HuH-7.5 (cell line): ENCODE data around the gene LTN1.

ENCODE experiments used
- DNase-seq: peaks from one replicate; pipeline ENCODE4 v3.0.0; 2011; ENCODE audit warnings: low spot score

The LTN1 gene

DNA sequence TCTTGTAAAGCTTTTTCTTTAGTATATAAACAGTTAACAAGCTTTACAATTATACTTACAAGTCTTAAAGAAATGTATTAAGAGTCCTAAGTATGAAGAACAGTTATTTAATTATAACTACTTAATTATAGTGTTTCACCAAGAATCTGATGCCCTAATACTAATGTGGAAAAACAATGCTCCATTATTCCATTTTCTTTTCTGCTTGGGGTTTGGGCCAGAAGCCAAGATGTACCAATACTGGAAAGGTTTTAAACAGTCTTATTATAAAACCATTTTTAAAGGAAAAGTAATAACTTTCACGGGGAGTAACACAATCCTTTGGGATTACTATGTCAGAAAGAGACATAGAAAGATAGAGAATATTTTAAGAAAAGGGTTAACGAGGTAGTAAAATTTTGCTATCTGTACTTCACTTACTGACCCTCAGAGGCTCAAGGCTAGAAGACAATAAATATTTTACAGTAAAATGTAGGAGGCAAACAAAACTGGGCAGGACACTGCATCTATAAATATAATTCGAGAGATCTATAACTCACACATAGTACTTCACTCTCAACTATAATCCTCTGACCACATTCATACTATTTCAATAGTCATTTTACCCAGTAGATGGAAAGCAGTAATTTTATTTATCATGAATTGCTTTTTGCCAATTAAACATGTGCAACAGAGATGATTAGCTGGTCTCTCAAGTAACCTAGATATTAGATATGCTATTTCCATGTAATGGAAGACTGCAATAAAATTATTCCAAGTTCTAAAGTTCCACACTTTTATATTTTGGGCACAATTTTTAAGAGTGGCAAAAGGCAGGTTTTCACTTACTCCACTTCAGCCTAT lies 63.9 kb downstream of the LTN1 start:
- no peak for DNase-seq

GRCh38 chr21:28927130-28927529 lies 65.5 kb downstream of the LTN1 start:
- no peak for DNase-seq

DNA sequence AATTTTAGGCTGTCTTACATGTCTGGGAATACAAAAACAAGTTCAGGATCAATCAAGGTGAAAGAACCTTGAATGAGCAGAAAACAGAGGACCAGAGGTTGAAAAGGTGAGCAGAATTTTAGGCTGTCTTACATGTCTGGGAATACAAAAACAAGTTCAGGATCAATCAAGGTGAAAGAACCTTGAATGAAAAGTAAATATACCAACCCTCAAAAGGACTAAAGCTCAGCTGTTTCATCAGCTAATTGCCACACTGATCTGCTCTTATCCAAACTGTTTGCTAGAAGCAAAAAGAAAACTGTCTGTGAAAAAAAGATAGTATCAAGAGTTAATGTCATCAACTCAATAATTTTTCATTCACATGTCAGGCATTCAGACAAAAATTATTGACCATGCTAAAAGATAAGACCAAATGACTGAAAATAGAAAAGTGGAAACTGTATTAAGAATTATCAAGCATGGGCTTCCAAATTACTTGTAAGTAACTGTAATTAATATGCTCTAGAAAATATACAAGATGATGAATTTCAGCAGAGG lies 69.2 kb downstream of the LTN1 start:
- DNase-seq = no peak

GRCh38 chr21:28922368-28922767 lies 70.3 kb downstream of the LTN1 start:
- DNase-seq = no peak

GRCh38 chr21:28916150-28916893 lies 76.4 kb downstream of the LTN1 start:
- DNase-seq = no peak

DNA sequence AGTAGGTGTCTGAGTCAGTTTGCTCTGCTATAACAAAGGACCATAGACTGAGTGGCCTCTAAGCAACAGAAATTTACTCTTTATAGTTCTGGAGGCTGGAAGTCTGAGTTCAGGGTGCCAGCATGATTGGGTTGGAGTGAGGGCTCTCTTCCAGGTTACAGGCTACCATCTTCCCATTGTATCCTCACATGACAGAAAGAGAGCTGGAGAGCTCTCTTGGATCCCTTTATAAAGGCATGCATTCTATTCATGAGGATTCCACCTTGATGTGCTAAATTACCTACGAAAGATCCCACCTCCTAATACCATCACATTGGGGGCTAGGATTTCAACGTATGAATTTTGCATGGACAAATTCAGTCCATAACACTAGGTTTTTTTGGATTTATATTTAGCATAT lies 79.6 kb downstream of the LTN1 start:
- no peak for DNase-seq

DNA sequence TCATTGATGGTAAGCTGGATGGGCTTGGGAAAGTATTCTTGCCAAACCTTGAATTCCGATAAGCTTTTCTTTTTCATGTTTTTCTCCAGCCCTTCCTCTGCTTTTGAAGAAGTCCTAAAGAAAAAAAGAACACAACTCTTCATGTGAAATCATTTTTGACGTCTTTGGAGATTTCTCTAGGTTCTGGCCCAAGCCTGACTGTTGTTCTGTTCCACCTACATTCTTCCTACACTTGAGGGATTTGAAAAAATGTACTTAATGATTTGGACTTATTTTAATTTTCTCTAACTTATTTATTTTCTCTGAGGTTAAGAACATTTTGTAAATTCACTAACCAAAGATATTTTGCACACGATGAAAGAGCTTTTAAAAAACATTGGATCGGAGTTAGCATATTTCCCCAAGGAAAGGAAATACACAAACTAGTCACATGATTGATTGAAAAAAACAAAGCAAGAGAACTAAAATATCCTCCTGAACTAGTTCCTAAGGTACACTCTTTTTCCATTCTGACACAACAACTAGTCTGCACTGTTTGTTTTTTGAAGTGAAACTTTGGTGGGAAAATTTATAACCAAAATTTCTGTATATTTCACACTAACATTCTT lies 82.3 kb downstream of the LTN1 start:
- no peak for DNase-seq

GRCh38 chr21:28908351-28908750 lies 84.3 kb downstream of the LTN1 start:
- no peak for DNase-seq

- no peak for DNase-seq
Observed at GRCh38 chr21:28906841-28907240, 85.8 kb downstream of the LTN1 start.

DNA sequence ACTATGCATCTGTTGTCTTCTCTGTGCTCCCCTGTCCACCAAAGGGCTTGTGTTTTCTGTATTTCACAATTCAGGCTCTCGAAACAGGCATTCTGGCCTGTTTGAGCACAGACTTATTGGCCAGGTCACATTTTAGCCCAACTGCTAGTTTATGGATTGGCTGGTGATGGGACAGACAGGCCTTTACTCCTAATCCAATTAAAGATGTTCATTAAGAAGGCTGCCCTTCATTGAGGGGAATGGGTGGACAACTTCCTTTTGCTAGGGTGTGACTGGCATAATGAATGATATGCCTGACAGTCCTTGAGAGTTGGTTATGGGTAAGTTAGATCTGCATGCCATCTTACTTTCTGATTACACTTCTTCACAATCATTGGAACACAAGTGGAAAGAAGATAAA lies 86.4 kb downstream of the LTN1 start:
- no peak for DNase-seq

- no peak for DNase-seq
Observed at GRCh38 chr21:28904961-28905435, 87.7 kb downstream of the LTN1 start.

GRCh38 chr21:28903448-28903847 lies 89.2 kb downstream of the LTN1 start:
- DNase-seq = no peak

- DNase-seq = no peak
Observed at GRCh38 chr21:28900481-28900880, 92.2 kb downstream of the LTN1 start.

GRCh38 chr21:28899744-28900143 lies 92.9 kb downstream of the LTN1 start:
- no peak for DNase-seq

GRCh38 chr21:28899220-28899619 lies 93.5 kb downstream of the LTN1 start:
- no peak for DNase-seq

- DNase-seq = no peak
Observed at GRCh38 chr21:28893687-28894086, 99.0 kb downstream of the LTN1 start.

DNA sequence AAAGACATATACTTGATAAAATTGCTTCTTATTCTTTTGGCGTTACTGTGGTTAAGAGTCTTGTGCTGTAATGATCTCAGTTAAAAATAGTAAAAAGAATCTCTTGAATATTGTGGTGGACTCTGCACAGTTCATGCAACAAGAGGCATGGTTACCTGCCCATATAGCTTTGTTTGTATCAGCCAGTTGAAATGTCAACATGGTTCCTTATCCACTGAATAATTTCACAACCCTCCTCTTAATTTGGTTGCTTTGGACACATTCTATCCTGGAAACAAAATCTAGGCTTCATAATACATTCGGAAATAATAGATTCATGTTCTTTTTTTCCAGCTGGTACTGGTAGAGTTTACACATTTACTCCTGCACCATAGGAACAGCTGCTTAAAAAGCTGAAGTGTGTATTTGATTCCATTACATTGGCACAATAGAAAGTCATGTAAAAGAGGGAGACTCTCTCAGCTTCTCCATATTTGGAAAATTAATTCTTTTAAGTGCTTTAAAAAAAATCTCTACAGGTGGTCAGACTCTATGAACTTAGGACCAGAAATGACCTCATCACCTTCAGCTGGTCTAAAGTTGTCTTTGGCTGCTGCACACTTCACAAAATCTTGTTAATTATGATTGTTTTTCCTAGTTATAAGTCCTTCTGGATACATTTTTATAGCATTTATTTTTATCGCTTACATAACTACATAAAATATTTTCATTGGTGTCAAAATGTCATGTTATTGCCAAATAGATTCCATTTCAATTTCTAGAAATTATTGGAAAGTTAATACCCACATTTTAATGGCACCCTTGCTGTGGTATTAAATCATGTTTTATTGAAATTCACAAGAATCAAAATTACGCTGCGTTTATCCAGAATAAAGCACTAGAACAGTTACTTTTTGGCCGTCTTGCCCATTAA lies 100.2 kb downstream of the LTN1 start:
- DNase-seq = no peak

- DNase-seq = no peak
Observed at GRCh38 chr21:28885853-28886177, 106.9 kb downstream of the LTN1 start.

- peak; percentile 77 for DNase-seq
Observed at GRCh38 chr21:28884976-28885852, 107.5 kb downstream of the LTN1 start.

- no peak for DNase-seq
Observed at GRCh38 chr21:28884481-28884880, 108.2 kb downstream of the LTN1 start.

DNA sequence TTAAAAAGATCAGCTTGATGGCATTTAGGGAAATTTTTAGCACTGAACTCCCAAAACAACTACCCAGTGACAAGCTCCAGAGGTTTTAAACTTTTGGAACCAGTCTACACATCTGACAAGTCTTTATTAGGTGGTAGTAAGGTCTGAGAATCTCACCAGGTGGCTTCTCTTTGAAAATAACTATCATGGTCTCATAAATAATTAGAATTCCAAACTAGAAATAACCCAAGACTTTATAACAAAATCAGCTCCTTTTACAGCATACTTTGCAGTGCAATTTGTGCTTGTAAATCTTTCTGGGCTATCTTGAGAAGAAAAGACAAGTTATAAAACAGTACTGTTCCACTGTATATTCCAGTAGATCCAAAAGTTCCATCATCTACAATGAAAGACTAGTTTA lies 108.7 kb downstream of the LTN1 start:
- DNase-seq = no peak
